Sigmoid colon (tissue), 4 donors: ENCODE data around the gene TRMT1.
"Not testable (repeated sequence)": the region's sequence is repeated elsewhere in the genome, so short reads cannot be mapped to it uniquely, and the experiment has no call there.

ENCODE experiments used
- POLR2A ChIP-seq, 2 donors: fragments of 450-650 bp; IDR thresholded peaks; one replicate each; pipeline ENCODE4 v1.6.1; 2016; ENCODE audit warnings: antibody characterized with exemption in 2 of 2, mild to moderate bottlenecking in 2 of 2, moderate library complexity in 2 of 2
- POLR2AphosphoS5 ChIP-seq, 4 donors: sonication (generic); formaldehyde crosslinking; IDR thresholded peaks; one replicate each; pipeline ENCODE4 v1.6.1; 2017; ENCODE audit warnings: antibody characterized with exemption in 4 of 4
- TF ChIP-seq, protein P1 (sequence below), 4 experiments: fragments of 450-650 bp in 3 of 4; fragments of 200-600 bp in 1 of 4; IDR thresholded peaks; one replicate each; pipeline ENCODE4 v1.5.1; 2016 to 2019; ENCODE audit warnings: antibody characterized with exemption in 4 of 4, mild to moderate bottlenecking in 3 of 4, moderate library complexity in 2 of 4

- TF ChIP-seq, protein P1, sequence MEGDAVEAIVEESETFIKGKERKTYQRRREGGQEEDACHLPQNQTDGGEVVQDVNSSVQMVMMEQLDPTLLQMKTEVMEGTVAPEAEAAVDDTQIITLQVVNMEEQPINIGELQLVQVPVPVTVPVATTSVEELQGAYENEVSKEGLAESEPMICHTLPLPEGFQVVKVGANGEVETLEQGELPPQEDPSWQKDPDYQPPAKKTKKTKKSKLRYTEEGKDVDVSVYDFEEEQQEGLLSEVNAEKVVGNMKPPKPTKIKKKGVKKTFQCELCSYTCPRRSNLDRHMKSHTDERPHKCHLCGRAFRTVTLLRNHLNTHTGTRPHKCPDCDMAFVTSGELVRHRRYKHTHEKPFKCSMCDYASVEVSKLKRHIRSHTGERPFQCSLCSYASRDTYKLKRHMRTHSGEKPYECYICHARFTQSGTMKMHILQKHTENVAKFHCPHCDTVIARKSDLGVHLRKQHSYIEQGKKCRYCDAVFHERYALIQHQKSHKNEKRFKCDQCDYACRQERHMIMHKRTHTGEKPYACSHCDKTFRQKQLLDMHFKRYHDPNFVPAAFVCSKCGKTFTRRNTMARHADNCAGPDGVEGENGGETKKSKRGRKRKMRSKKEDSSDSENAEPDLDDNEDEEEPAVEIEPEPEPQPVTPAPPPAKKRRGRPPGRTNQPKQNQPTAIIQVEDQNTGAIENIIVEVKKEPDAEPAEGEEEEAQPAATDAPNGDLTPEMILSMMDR (IDR thresholded peaks at IDR 0.05), result not testable (repeated sequence)
- TF ChIP-seq POLR2A, POLR2AphosphoS5 (IDR thresholded peaks at IDR 0.05): not testable (repeated sequence)
Observed at GRCh38 chr19:13149173-13149627, 32.7 kb upstream of the TRMT1 start.
